Measurements from ENCODE around the gene B4GALT3. TPM values are rescaled to one million over a fixed set of nuclear protein-coding genes. Genes with fewer than 3 reads are reported as not detected.

Gene B4GALT3
- total RNA-seq, 4 donors from 2014 or later, result 20.6 to 50.7 (median 37.1) TPM

DNA sequence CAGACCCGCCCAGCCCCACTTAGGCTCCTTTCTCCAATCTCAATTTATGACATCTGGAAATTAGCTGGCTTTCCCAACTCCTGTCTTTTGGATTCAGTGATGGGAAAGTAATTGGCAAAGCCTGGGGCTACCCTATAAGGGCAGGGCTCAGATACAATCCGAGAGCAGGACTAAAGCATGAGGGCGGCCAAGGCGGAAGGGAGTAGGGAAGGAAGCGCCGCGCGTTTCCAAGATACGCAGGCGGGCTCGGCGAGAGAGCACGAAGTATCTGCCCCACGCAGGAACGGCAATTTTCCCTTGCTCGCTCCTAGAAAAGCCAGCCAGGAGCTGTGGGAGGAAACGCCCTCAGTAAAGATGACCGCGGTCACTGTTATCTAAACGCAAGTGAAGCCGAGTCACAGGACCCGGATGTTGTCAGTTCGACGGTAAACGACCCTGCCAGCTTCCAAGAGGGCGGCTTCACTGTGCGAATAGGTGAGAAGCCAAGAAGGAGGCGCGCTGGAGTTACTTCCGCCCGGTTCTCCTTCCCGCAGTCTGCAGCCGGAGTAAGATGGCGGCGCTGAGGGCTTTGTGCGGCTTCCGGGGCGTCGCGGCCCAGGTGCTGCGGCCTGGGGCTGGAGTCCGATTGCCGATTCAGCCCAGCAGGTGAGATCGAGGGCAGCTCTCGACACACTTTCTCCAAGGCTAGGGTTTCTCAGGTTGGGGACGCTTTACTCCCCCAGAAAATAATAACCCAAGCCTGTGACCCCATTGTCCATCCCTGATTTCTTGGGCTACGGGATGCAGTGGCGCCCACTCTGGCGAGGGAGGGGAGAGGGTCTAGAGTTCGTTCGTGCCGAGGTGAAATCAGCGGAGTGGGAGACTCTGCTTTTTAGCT lies 24.8 kb upstream of the B4GALT3 start, which contains the start of gene NDUFS2:
Gene NDUFS2 (plus strand): TSS at position 532 of the 877 bp plus-strand sequence. CDS start 19 bp downstream, at position 551.
- TF ChIP-seq, protein P1, sequence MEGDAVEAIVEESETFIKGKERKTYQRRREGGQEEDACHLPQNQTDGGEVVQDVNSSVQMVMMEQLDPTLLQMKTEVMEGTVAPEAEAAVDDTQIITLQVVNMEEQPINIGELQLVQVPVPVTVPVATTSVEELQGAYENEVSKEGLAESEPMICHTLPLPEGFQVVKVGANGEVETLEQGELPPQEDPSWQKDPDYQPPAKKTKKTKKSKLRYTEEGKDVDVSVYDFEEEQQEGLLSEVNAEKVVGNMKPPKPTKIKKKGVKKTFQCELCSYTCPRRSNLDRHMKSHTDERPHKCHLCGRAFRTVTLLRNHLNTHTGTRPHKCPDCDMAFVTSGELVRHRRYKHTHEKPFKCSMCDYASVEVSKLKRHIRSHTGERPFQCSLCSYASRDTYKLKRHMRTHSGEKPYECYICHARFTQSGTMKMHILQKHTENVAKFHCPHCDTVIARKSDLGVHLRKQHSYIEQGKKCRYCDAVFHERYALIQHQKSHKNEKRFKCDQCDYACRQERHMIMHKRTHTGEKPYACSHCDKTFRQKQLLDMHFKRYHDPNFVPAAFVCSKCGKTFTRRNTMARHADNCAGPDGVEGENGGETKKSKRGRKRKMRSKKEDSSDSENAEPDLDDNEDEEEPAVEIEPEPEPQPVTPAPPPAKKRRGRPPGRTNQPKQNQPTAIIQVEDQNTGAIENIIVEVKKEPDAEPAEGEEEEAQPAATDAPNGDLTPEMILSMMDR (IDR thresholded peaks at IDR 0.05), result no peak
- DNase-seq (ENCODE audit: low spot score) (peak; percentile 94), ATAC-seq (ENCODE audit: low FRiP score) (peak; percentile 74)

DNA sequence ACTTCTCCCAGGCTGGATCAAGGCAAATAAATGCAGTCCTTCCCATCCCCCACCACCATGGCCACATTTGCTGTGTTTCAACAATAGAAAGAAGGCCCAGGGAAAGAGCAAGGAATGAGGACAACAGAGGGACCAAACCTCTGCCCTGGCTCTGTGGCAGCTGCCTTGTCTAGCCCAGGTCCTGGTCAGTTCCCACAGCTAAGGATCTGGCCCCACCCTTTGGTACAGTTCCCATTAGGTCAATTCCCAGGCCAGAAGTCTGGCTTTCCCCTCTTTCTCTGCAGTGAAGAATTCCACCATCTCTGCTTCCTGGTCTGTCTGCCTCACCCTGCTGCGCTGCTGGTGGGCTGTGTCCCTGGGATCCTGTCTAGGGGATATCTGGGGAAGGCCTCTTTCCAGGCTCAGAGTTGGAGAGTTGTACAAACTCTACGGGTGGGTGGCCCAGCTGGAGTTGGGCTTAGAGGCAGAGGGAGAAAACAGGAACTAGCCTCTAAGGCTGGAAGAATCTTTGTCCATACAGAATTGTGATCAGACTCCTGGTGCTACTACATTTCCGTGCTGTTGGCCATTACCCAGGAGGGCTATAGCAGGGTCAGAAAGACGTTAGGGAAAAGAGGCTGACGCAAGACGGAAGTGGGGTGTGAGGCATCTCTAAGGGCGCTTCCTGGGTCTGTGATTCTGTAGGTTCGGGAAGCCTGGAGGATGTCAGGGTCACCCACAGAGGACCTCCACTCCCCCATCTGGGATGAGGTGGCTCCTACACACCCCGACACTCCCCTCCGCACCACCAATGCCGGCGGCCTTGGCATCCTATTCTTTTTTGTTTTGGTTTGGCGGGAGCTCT lies 23.9 kb upstream of the B4GALT3 start:
- peak; percentile 57 for DNase-seq (ENCODE audit: low spot score)
- TF ChIP-seq, protein P1 (IDR thresholded peaks at IDR 0.05), result no peak
- ATAC-seq (ENCODE audit: low FRiP score), result peak; percentile 76

GRCh38 chr1:161200421-161200991 lies 23.2 kb upstream of the B4GALT3 start:
- ATAC-seq (ENCODE audit: low FRiP score) (no peak), DNase-seq (ENCODE audit: low spot score) (no peak)
- TF ChIP-seq, protein P1 (IDR thresholded peaks at IDR 0.05), result no peak

DNA sequence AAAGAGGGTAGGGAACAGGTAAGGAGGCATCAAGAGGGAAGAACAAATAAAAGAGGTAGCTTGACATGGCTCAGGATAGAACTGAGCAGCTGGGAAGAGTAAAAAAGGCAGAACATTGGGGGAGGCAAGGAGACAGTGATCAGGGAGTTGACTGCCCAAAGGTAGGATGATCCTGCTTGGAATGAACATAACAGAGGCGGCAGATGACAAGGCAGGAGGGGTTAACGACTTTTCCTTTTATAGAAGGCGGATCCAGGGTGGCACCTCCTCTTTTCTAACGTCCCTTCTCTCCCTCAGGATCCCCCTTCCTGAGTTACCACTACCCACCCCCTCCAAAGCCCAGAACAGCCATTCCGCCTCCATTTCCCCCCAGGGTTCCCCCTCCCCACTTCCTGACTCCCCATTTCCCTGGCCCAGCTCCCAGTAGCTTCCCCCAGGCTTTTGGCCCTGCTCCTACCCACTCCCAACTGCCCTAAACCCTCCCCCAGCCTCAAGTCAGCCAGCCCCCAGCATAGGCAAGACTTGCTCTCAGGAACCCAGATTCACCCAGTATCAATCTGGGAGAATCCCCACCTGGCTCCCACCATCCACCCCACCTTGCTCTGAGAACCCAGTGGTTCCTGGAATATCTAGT lies 22.3 kb upstream of the B4GALT3 start:
- DNase-seq (ENCODE audit: low spot score), result no peak
- ATAC-seq (ENCODE audit: low FRiP score), result no peak
- TF ChIP-seq, protein P1 (IDR thresholded peaks at IDR 0.05), result no peak

GRCh38 chr1:161198897-161199431 lies 21.7 kb upstream of the B4GALT3 start, which contains the start of gene ADAMTS4:
Gene ADAMTS4, minus strand, starts transcription at chr1:161199054. Its CDS starts 427 bp downstream, at chr1:161198627.
- ATAC-seq (ENCODE audit: low FRiP score) (peak; percentile 46), DNase-seq (ENCODE audit: low spot score) (peak; percentile 78)
- TF ChIP-seq, protein P1 (IDR thresholded peaks at IDR 0.05), result no peak

Data from omental fat pad (tissue), 4 donors.